SU-DHL-6 (cell line): Measurements from ENCODE around the gene ST6GALNAC3.
"Not testable (repeated sequence)": the region's sequence is repeated elsewhere in the genome, so short reads cannot be mapped to it uniquely, and the experiment has no call there.

ENCODE experiments used
- EZH2phosphoT487 ChIP-seq: fragments of 200-600 bp; sonication (generic), shearing (Covaris generic); conservative IDR thresholded peaks from 2 replicates; pipeline ENCODE4 v1.6.1; 2018; ENCODE audit warnings: mild to moderate bottlenecking, antibody characterized with exemption, low read length, moderate library complexity, mixed read lengths
- TF ChIP-seq, protein P1 (sequence below): fragments of 200-600 bp; sonication (generic); IDR thresholded peaks from one replicate; pipeline ENCODE4 v1.5.1; 2017; ENCODE audit warnings: antibody characterized with exemption, mild to moderate bottlenecking, low read length, moderate library complexity; ENCODE audit not compliant: insufficient read depth, poor library complexity, severe bottlenecking

DNA sequence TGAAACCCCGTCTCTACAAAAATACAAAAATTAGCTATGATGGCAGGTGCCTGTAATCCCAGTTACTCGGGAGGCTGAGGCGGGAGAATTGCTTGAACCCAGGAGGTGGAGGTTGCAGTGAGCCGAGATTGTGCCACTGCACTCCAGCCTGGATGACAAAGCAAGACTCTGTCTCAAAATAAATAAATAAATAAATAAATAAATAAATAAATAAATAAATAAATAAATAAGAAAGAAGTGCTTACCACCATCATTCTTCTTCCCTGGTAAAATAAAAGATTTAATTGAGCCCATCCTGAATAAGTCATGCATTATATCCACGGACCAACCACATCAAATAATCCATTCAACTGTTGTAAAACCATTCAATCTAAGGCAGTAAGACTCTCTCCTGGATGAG is 578.3 kb downstream of the ST6GALNAC3 start:
- not testable (repeated sequence) for TF ChIP-seq EZH2phosphoT487
- TF ChIP-seq, protein P1, sequence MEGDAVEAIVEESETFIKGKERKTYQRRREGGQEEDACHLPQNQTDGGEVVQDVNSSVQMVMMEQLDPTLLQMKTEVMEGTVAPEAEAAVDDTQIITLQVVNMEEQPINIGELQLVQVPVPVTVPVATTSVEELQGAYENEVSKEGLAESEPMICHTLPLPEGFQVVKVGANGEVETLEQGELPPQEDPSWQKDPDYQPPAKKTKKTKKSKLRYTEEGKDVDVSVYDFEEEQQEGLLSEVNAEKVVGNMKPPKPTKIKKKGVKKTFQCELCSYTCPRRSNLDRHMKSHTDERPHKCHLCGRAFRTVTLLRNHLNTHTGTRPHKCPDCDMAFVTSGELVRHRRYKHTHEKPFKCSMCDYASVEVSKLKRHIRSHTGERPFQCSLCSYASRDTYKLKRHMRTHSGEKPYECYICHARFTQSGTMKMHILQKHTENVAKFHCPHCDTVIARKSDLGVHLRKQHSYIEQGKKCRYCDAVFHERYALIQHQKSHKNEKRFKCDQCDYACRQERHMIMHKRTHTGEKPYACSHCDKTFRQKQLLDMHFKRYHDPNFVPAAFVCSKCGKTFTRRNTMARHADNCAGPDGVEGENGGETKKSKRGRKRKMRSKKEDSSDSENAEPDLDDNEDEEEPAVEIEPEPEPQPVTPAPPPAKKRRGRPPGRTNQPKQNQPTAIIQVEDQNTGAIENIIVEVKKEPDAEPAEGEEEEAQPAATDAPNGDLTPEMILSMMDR: not testable (repeated sequence)
